Mesendoderm (in vitro differentiated cells): ENCODE measurements around the gene ZNF561. TPM values are rescaled to one million over a fixed set of nuclear protein-coding genes. Genes with fewer than 3 reads are reported as not detected.
"Not testable (repeated sequence)": the region's sequence is repeated elsewhere in the genome, so short reads cannot be mapped to it uniquely, and the experiment has no call there.

Experiments used
- DNase-seq: peaks from one replicate; pipeline ENCODE4 v3.0.0; 2013
- H2AK5ac ChIP-seq: 2 replicates; pipeline ENCODE4 v1.6.1; 2013; ENCODE audit warnings: low read length, inconsistent platforms
- H2BK120ac ChIP-seq: 2 replicates; pipeline ENCODE4 v1.6.1; 2013; ENCODE audit warnings: low read depth, mild to moderate bottlenecking, low read length, moderate library complexity, mixed read lengths
- H2BK15ac ChIP-seq: replicated peaks from 2 replicates; pipeline ENCODE4 v1.6.1; 2013; ENCODE audit warnings: low read depth, mild to moderate bottlenecking, moderate library complexity
- H2BK5ac ChIP-seq: 2 replicates; pipeline ENCODE4 v1.6.1; 2013; ENCODE audit warnings: low read length, inconsistent platforms
- H3K18ac ChIP-seq: 2 replicates; pipeline ENCODE4 v1.6.1; 2013; ENCODE audit warnings: mild to moderate bottlenecking, low read length, mixed read lengths
- H3K23ac ChIP-seq: one replicate; pipeline ENCODE4 v1.6.1; 2013; ENCODE audit warnings: low read length
- H3K27ac ChIP-seq: 2 replicates; pipeline ENCODE4 v1.5.1; 2013; ENCODE audit warnings: low read depth, mild to moderate bottlenecking, inconsistent platforms, low read length, moderate library complexity
- H3K27me3 ChIP-seq: 2 replicates; pipeline ENCODE4 v1.6.1; 2013; ENCODE audit warnings: low read length, control low read depth, mild to moderate bottlenecking, inconsistent platforms; ENCODE audit not compliant: insufficient read depth, poor library complexity
- H3K36me3 ChIP-seq: 2 replicates; pipeline ENCODE4 v1.6.1; 2013; ENCODE audit warnings: low read length, inconsistent platforms; ENCODE audit not compliant: control insufficient read depth, insufficient read depth
- H3K4ac ChIP-seq: one replicate; pipeline ENCODE4 v1.6.1; 2013; ENCODE audit warnings: low read depth, mild to moderate bottlenecking, low read length, moderate library complexity
- H3K4me1 ChIP-seq: 2 replicates; pipeline ENCODE4 v1.6.1; 2013; ENCODE audit warnings: low read depth, low read length, inconsistent platforms; ENCODE audit not compliant: control insufficient read depth
- H3K4me2 ChIP-seq: 2 replicates; pipeline ENCODE4 v1.6.1; 2013; ENCODE audit warnings: low read length
- H3K4me3 ChIP-seq: 2 replicates; pipeline ENCODE4 v1.5.1; 2013; ENCODE audit warnings: mild to moderate bottlenecking, low read length
- H3K56ac ChIP-seq: one replicate; pipeline ENCODE4 v1.6.1; 2013; ENCODE audit warnings: low read length
- H3K79me1 ChIP-seq: 2 replicates; pipeline ENCODE4 v1.6.1; 2013; ENCODE audit warnings: low read length, inconsistent platforms
- H3K79me2 ChIP-seq: 2 replicates; pipeline ENCODE4 v1.6.1; 2013; ENCODE audit warnings: mild to moderate bottlenecking, low read length; ENCODE audit not compliant: control insufficient read depth, insufficient read depth
- H3K9ac ChIP-seq: 2 replicates; pipeline ENCODE4 v1.6.1; 2013; ENCODE audit warnings: low read length, inconsistent platforms
- H4K5ac ChIP-seq: one replicate; pipeline ENCODE4 v1.6.1; 2013; ENCODE audit warnings: low read length
- H4K8ac ChIP-seq: one replicate; pipeline ENCODE4 v1.6.1; 2013; ENCODE audit warnings: low read depth, mild to moderate bottlenecking, control low read depth, low read length, moderate library complexity
- WGBS: extraction: QIAGEN DNeasy Blood & Tissue Kit; methylation state at CpG from one replicate; pipeline ENCODE4 v1.1.7; 2013; ENCODE audit warnings: low lambda C conversion rate, missing lambda C conversion rate; ENCODE audit not compliant: insufficient coverage; ENCODE audit errors: extremely low coverage; 5-methylcytosine and 5-hydroxymethylcytosine counted together
- polyA plus RNA-seq, 2 experiments: library from polyadenylated mRNA; stranded (reverse); fragments of 200-250 nt; gene quantifications; one replicate each; pipeline ENCODE4 v1.2.3, GENCODE V29; 2013

Gene ZNF561
- 33.8 TPM for polyA plus RNA-seq (2013, experiment 1 of 2)
- polyA plus RNA-seq (2013, experiment 2 of 2), result 30.5 TPM

GRCh38 chr19:9621156-9622037 is at the start of gene ZNF561:
TSS of gene ZNF561 (minus strand) at chr19:9621232. CDS start at chr19:9619456, 1,776 bp downstream.
- peaks cover 9% of the 10 kb centered on the region for H3K36me3 ChIP-seq
- H3K79me1 ChIP-seq, result peaks cover 6% of the 10 kb centered on the region
- H3K4ac ChIP-seq, result peak within 1 kb of the TSS; percentile 75
- peak within 1 kb of the TSS; percentile 73 for H3K4me2 ChIP-seq
- peak within 1 kb of the TSS; percentile 85 for H3K18ac ChIP-seq
- peak within 1 kb of the TSS; percentile 62 for H3K4me3 ChIP-seq
- H2BK120ac ChIP-seq, result no peak within 1 kb of the TSS
- no CpG with 5 or more reads among the region's 33 CpGs for WGBS
- H3K27ac ChIP-seq, result peak within 1 kb of the TSS; percentile 67
- peak within 1 kb of the TSS; percentile 23 for H2AK5ac ChIP-seq
- peak within 1 kb of the TSS; percentile 88 for H4K5ac ChIP-seq
- peak within 1 kb of the TSS; percentile 41 for H4K8ac ChIP-seq
- no peak within 1 kb of the TSS for H3K23ac ChIP-seq
- H3K56ac ChIP-seq, result peak within 1 kb of the TSS; percentile 89
- H3K79me2 ChIP-seq, result peaks cover 13% of the 10 kb centered on the region
- no peaks in the 10 kb centered on the region for H3K4me1 ChIP-seq
- H2BK5ac ChIP-seq, result peak within 1 kb of the TSS; percentile 51
- DNase-seq, result peak; percentile 91
- peak within 1 kb of the TSS; percentile 81 for H3K9ac ChIP-seq
- H2BK15ac ChIP-seq, result no peak within 1 kb of the TSS
- H3K27me3 ChIP-seq, result no peaks in the 10 kb centered on the region

- H2BK120ac ChIP-seq, result no peak overlapping the region
- peaks cover 2% of the 10 kb centered on the region for H3K36me3 ChIP-seq
- peaks cover 8% of the 10 kb centered on the region for H3K79me1 ChIP-seq
- H4K5ac ChIP-seq, result no peak overlapping the region
- H3K4me2 ChIP-seq, result no peak overlapping the region
- H3K9ac ChIP-seq, result no peak overlapping the region
- no peak overlapping the region for H3K4me3 ChIP-seq
- no peak overlapping the region for H3K18ac ChIP-seq
- H3K27ac ChIP-seq, result no peak overlapping the region
- no peak overlapping the region for H3K4ac ChIP-seq
- no peak overlapping the region for H2BK5ac ChIP-seq
- no peak overlapping the region for H4K8ac ChIP-seq
- H2AK5ac ChIP-seq, result no peak overlapping the region
- no peak for DNase-seq
- no peaks in the 10 kb centered on the region for H3K4me1 ChIP-seq
- H2BK15ac ChIP-seq, result no peak overlapping the region
- H3K56ac ChIP-seq, result no peak overlapping the region
- no peak overlapping the region for H3K23ac ChIP-seq
- WGBS, result no CpG with 5 or more reads among the region's 2 CpGs
- H3K79me2 ChIP-seq, result peaks cover 83% of the 10 kb centered on the region
- no peaks in the 10 kb centered on the region for H3K27me3 ChIP-seq
Measured at GRCh38 chr19:9668544-9668943, 47.5 kb upstream of the ZNF561 start.

- H2AK5ac ChIP-seq, result no peak overlapping the region
- H3K4me2 ChIP-seq, result no peak overlapping the region
- no peak overlapping the region for H2BK5ac ChIP-seq
- DNase-seq, result no peak
- H3K79me1 ChIP-seq, result peaks cover 5% of the 10 kb centered on the region
- no peaks in the 10 kb centered on the region for H3K36me3 ChIP-seq
- H4K8ac ChIP-seq, result no peak overlapping the region
- no peak overlapping the region for H3K9ac ChIP-seq
- no peaks in the 10 kb centered on the region for H3K4me1 ChIP-seq
- H3K23ac ChIP-seq, result no peak overlapping the region
- H3K27ac ChIP-seq, result no peak overlapping the region
- H3K4me3 ChIP-seq, result no peak overlapping the region
- no CpG with 5 or more reads among the region's 3 CpGs for WGBS
- H3K79me2 ChIP-seq, result peaks cover 82% of the 10 kb centered on the region
- H3K56ac ChIP-seq, result no peak overlapping the region
- H3K4ac ChIP-seq, result no peak overlapping the region
- no peak overlapping the region for H2BK120ac ChIP-seq
- H4K5ac ChIP-seq, result no peak overlapping the region
- no peak overlapping the region for H3K18ac ChIP-seq
- H3K27me3 ChIP-seq, result no peaks in the 10 kb centered on the region
- no peak overlapping the region for H2BK15ac ChIP-seq
Measured at GRCh38 chr19:9667898-9668297, 46.9 kb upstream of the ZNF561 start.

GRCh38 chr19:9658769-9659168 is 37.7 kb upstream of the ZNF561 start:
- H3K4me3 ChIP-seq, result no peak overlapping the region
- H3K4ac ChIP-seq, result no peak overlapping the region
- H4K5ac ChIP-seq, result no peak overlapping the region
- H3K79me2 ChIP-seq, result peaks cover 32% of the 10 kb centered on the region
- no peak overlapping the region for H3K4me2 ChIP-seq
- no peak overlapping the region for H3K18ac ChIP-seq
- no peaks in the 10 kb centered on the region for H3K27me3 ChIP-seq
- H2BK120ac ChIP-seq, result no peak overlapping the region
- no peak overlapping the region for H2AK5ac ChIP-seq
- no CpG with 5 or more reads among the region's 2 CpGs for WGBS
- H3K27ac ChIP-seq, result no peak overlapping the region
- peak; percentile 25 for DNase-seq
- H2BK15ac ChIP-seq, result no peak overlapping the region
- H3K9ac ChIP-seq, result no peak overlapping the region
- H3K79me1 ChIP-seq, result peaks cover 6% of the 10 kb centered on the region
- H3K56ac ChIP-seq, result no peak overlapping the region
- H3K4me1 ChIP-seq, result no peaks in the 10 kb centered on the region
- H3K36me3 ChIP-seq, result peaks cover 9% of the 10 kb centered on the region
- no peak overlapping the region for H4K8ac ChIP-seq
- H3K23ac ChIP-seq, result no peak overlapping the region
- H2BK5ac ChIP-seq, result no peak overlapping the region

GRCh38 chr19:9653066-9653555 is 32.1 kb upstream of the ZNF561 start:
- WGBS, result no CpG with 5 or more reads among the region's 5 CpGs
- H3K27me3 ChIP-seq, result not testable (repeated sequence)

More at GRCh38 chr19:9653066-9653555, 32.1 kb upstream of the ZNF561 start:
- not testable (repeated sequence) for H4K8ac ChIP-seq, H3K4me3 ChIP-seq, H3K56ac ChIP-seq, H2BK5ac ChIP-seq, H3K4me1 ChIP-seq, H3K9ac ChIP-seq, H2BK120ac ChIP-seq, H3K79me2 ChIP-seq, H2BK15ac ChIP-seq, H4K5ac ChIP-seq, H3K18ac ChIP-seq, H3K4me2 ChIP-seq, H2AK5ac ChIP-seq, H3K4ac ChIP-seq, H3K23ac ChIP-seq, H3K79me1 ChIP-seq, H3K27ac ChIP-seq
- H3K36me3 ChIP-seq, result peaks cover 17% of the 10 kb centered on the region
- DNase-seq, result peak; percentile 37
